ENCODE data around the gene ITIH6.

Gene ITIH6

DNA sequence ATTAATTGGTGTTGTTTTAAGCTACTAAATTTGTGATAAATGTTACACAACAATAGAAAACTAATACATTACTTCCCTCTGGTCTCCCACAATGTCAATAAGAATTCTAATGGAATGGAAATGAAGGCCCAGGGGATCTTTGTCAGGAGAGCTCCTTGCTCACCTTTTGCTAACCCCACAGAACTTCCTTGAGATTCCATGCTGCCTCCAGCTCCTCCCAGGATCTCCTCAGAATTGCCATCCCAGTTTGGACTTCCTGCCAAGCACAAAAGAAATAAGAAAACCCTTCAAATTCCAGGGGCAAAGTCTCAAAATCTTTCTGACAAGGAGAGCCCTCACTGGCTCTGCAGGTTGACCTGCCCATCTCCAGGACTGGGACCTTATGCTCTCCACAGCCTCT lies 43.2 kb downstream of the ITIH6 start:
- H3K9ac ChIP-seq (ENCODE audit: low read length), result no peak overlapping the region
- H3K4me1 ChIP-seq (ENCODE audit: insufficient read depth, low read length, severe bottlenecking), result no peaks in the 10 kb centered on the region
- H3K9me2 ChIP-seq (ENCODE audit: low read depth, low read length), result no peaks in the 10 kb centered on the region
- H3K4me3 ChIP-seq (ENCODE audit: low read depth, low read length, poor library complexity, severe bottlenecking), result no peak overlapping the region
- no peaks in the 10 kb centered on the region for H4K20me1 ChIP-seq (ENCODE audit: insufficient read depth, low read length)
- TF ChIP-seq EZH2 (IDR thresholded peaks at IDR 0.05; ENCODE audit: borderline replicate concordance, low read length), result no peak
- TF ChIP-seq, protein P1, sequence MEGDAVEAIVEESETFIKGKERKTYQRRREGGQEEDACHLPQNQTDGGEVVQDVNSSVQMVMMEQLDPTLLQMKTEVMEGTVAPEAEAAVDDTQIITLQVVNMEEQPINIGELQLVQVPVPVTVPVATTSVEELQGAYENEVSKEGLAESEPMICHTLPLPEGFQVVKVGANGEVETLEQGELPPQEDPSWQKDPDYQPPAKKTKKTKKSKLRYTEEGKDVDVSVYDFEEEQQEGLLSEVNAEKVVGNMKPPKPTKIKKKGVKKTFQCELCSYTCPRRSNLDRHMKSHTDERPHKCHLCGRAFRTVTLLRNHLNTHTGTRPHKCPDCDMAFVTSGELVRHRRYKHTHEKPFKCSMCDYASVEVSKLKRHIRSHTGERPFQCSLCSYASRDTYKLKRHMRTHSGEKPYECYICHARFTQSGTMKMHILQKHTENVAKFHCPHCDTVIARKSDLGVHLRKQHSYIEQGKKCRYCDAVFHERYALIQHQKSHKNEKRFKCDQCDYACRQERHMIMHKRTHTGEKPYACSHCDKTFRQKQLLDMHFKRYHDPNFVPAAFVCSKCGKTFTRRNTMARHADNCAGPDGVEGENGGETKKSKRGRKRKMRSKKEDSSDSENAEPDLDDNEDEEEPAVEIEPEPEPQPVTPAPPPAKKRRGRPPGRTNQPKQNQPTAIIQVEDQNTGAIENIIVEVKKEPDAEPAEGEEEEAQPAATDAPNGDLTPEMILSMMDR (IDR thresholded peaks at IDR 0.05; ENCODE audit: low read length), result no peak
- H3K9me3 ChIP-seq (ENCODE audit: low read length), result no peaks in the 10 kb centered on the region
- H2AFZ ChIP-seq (ENCODE audit: low read length), result no peak overlapping the region
- H3F3A ChIP-seq (ENCODE audit: insufficient read depth, low read length), result no peaks in the 10 kb centered on the region
- H3K27me3 ChIP-seq (ENCODE audit: insufficient read depth, low read length), result no peaks in the 10 kb centered on the region
- H3K27ac ChIP-seq (ENCODE audit: low read depth, low read length, poor library complexity, severe bottlenecking), result no peak overlapping the region
- H3K4me2 ChIP-seq (ENCODE audit: low read length), result no peak overlapping the region
- H3K36me3 ChIP-seq (ENCODE audit: insufficient read depth, low read length), result no peaks in the 10 kb centered on the region
- H3K79me2 ChIP-seq (ENCODE audit: insufficient read depth, low read length), result no peaks in the 10 kb centered on the region

DNA sequence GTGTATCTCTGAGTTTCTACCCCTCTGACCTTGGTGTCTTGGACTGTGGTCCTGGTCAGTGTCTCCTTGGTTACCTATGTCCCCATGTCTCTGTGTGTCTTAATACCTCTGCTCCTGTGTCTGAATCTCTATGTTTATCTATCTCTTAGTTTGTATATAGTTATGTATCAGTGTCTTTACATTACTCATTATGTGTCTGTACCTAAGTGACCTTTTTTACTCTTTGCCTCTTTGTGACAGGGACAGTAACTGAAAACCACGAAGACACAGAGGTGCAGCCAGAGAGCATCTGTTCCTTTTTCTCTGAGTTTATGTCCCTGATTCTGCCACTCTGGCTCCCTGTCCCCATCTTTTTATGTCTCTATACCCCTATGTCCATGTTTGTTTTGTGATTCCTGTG lies 49.4 kb downstream of the ITIH6 start:
- Histone ChIP-seq H3F3A (ENCODE audit: insufficient read depth, low read length) (no peaks in the 10 kb centered on the region), H3K4me2 (ENCODE audit: low read length) (no peak overlapping the region), H4K20me1 (ENCODE audit: insufficient read depth, low read length) (no peaks in the 10 kb centered on the region), H3K9me3 (ENCODE audit: low read length) (no peaks in the 10 kb centered on the region), H3K27ac (ENCODE audit: low read depth, low read length, poor library complexity, severe bottlenecking) (no peak overlapping the region), H3K9me2 (ENCODE audit: low read depth, low read length) (no peaks in the 10 kb centered on the region), H3K79me2 (ENCODE audit: insufficient read depth, low read length) (no peaks in the 10 kb centered on the region), H3K9ac (ENCODE audit: low read length) (no peak overlapping the region), H3K4me3 (ENCODE audit: low read depth, low read length, poor library complexity, severe bottlenecking) (no peak overlapping the region), H2AFZ (ENCODE audit: low read length) (no peak overlapping the region), H3K27me3 (ENCODE audit: insufficient read depth, low read length) (no peaks in the 10 kb centered on the region), H3K36me3 (ENCODE audit: insufficient read depth, low read length) (no peaks in the 10 kb centered on the region), H3K4me1 (ENCODE audit: insufficient read depth, low read length, severe bottlenecking) (no peaks in the 10 kb centered on the region)
- TF ChIP-seq EZH2 (IDR thresholded peaks at IDR 0.05; ENCODE audit: borderline replicate concordance, low read length), result no peak
- TF ChIP-seq, protein P1 (IDR thresholded peaks at IDR 0.05; ENCODE audit: low read length), result no peak

- Histone ChIP-seq H3K9ac (ENCODE audit: low read length) (no peak overlapping the region), H3K79me2 (ENCODE audit: insufficient read depth, low read length) (no peaks in the 10 kb centered on the region), H3K27ac (ENCODE audit: low read depth, low read length, poor library complexity, severe bottlenecking) (no peak overlapping the region), H3K4me3 (ENCODE audit: low read depth, low read length, poor library complexity, severe bottlenecking) (no peak overlapping the region), H3K9me3 (ENCODE audit: low read length) (no peaks in the 10 kb centered on the region), H3K36me3 (ENCODE audit: insufficient read depth, low read length) (no peaks in the 10 kb centered on the region), H3K9me2 (ENCODE audit: low read depth, low read length) (no peaks in the 10 kb centered on the region), H3K4me1 (ENCODE audit: insufficient read depth, low read length, severe bottlenecking) (no peaks in the 10 kb centered on the region), H4K20me1 (ENCODE audit: insufficient read depth, low read length) (no peaks in the 10 kb centered on the region), H3K4me2 (ENCODE audit: low read length) (no peak overlapping the region), H3F3A (ENCODE audit: insufficient read depth, low read length) (no peaks in the 10 kb centered on the region), H2AFZ (ENCODE audit: low read length) (no peak overlapping the region), H3K27me3 (ENCODE audit: insufficient read depth, low read length) (no peaks in the 10 kb centered on the region)
- TF ChIP-seq, protein P1 (IDR thresholded peaks at IDR 0.05; ENCODE audit: low read length), result no peak
- no peak for TF ChIP-seq EZH2 (IDR thresholded peaks at IDR 0.05; ENCODE audit: borderline replicate concordance, low read length)
These were observed 50.2 kb downstream of the ITIH6 start for GRCh38 chrX:54747733-54748393.

Data from OCI-LY1 (cell line).